Activated CD8-positive, alpha-beta T cell treated with anti-CD3 and anti-CD28 coated beads for 36 hours (primary cell): ENCODE measurements around the gene DYNLT3. TPM values are rescaled to one million over a fixed set of nuclear protein-coding genes. Genes with fewer than 3 reads are reported as not detected.
A peak's percentile ranks its signal among the peaks of the same experiment; 100 is the strongest.

Source experiments
- ATAC-seq: fragments of 200-7000 bp; cut with Tn5 transposase; one replicate; pipeline ENCODE4 v1.10.0; 2021; ENCODE audit warnings: mild to moderate bottlenecking, moderate library complexity
- CTCF ChIA-PET: fragments of 350-600 bp; sonication (Branson Sonifier 250); formaldehyde crosslinking; loops from one replicate; lab custom pipeline; 2021; ENCODE audit warnings: antibody characterized with exemption; lab: Charles Lee
- POLR2A ChIA-PET: fragments of 350-600 bp; sonication (Branson Sonifier 250); formaldehyde crosslinking; loops from one replicate; lab custom pipeline; 2021; ENCODE audit warnings: antibody characterized with exemption; lab: Charles Lee
- DNase-seq: peaks from one replicate; pipeline ENCODE4 v3.0.0-alpha.2; 2020
- H3K27ac Mint-ChIP-seq: one replicate; pipeline ENCODE4 v1.8.0; 2021; ENCODE audit warnings: mild to moderate bottlenecking, mixed read lengths
- H3K27me3 Mint-ChIP-seq: one replicate; pipeline ENCODE4 v1.8.0; 2021; ENCODE audit warnings: mixed read lengths
- H3K36me3 Mint-ChIP-seq: one replicate; pipeline ENCODE4 v1.8.0; 2021; ENCODE audit warnings: low read depth, mixed read lengths
- H3K4me1 Mint-ChIP-seq: one replicate; pipeline ENCODE4 v1.8.0; 2021; ENCODE audit warnings: low read depth, mixed read lengths
- H3K4me3 Mint-ChIP-seq: one replicate; pipeline ENCODE4 v1.8.0; 2021; ENCODE audit warnings: mild to moderate bottlenecking, moderate library complexity, mixed read lengths
- H3K9me3 Mint-ChIP-seq: one replicate; pipeline ENCODE4 v1.8.0; 2021; ENCODE audit warnings: mixed read lengths
- intact Hi-C: fragments of 100-400 bp; cut with micrococcal nuclease; formaldehyde crosslinking; loops from one replicate; pipeline ENCODE4 v1.10.0; 2022
- total RNA-seq, 2 experiments: library from RNA; stranded (reverse); gene quantifications; one replicate each; pipeline ENCODE4 v1.2.3, GENCODE V29; 2021
- TF ChIP-seq, protein P1 (sequence below): fragments of 200-600 bp; IDR thresholded peaks from one replicate; pipeline ENCODE4 v1.8.0; 2022; ENCODE audit warnings: antibody characterized with exemption, mild to moderate bottlenecking

Gene DYNLT3
- total RNA-seq, 2 experiments from 2014 or later: 24.8 to 26.6 TPM

DNA sequence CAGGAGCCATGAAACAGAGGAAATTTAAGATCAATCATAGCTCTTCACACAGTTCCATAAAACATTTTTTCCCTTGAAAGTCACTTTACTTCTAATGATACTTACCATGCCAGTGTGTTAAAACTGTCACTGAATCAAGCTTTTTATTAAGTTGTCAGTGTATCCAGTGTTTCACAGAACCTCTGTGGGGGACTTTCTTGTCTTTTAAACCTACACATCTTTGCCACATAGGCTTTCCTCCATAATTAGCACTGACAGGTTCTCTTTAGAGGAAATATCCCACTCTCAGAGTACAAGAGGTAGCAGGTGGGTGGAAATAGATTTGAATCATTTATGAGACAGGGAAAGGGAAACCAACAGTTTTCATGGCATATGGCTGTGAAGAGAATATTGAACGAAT is 25.8 kb upstream of the DYNLT3 start:
- no peak overlapping the region for H3K27ac Mint-ChIP-seq
- CTCF ChIA-PET: no interaction called here
- H3K4me1 Mint-ChIP-seq: no peaks in the 10 kb centered on the region
- ATAC-seq (no peak), DNase-seq (no peak)
- no peaks in the 10 kb centered on the region for H3K27me3 Mint-ChIP-seq
- no peaks in the 10 kb centered on the region for H3K9me3 Mint-ChIP-seq
- TF ChIP-seq, protein P1, sequence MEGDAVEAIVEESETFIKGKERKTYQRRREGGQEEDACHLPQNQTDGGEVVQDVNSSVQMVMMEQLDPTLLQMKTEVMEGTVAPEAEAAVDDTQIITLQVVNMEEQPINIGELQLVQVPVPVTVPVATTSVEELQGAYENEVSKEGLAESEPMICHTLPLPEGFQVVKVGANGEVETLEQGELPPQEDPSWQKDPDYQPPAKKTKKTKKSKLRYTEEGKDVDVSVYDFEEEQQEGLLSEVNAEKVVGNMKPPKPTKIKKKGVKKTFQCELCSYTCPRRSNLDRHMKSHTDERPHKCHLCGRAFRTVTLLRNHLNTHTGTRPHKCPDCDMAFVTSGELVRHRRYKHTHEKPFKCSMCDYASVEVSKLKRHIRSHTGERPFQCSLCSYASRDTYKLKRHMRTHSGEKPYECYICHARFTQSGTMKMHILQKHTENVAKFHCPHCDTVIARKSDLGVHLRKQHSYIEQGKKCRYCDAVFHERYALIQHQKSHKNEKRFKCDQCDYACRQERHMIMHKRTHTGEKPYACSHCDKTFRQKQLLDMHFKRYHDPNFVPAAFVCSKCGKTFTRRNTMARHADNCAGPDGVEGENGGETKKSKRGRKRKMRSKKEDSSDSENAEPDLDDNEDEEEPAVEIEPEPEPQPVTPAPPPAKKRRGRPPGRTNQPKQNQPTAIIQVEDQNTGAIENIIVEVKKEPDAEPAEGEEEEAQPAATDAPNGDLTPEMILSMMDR: no peak
- H3K36me3 Mint-ChIP-seq: no peaks in the 10 kb centered on the region
- H3K4me3 Mint-ChIP-seq: no peak overlapping the region
- POLR2A ChIA-PET: no interaction called here
- intact Hi-C loops: no loop called here

DNA sequence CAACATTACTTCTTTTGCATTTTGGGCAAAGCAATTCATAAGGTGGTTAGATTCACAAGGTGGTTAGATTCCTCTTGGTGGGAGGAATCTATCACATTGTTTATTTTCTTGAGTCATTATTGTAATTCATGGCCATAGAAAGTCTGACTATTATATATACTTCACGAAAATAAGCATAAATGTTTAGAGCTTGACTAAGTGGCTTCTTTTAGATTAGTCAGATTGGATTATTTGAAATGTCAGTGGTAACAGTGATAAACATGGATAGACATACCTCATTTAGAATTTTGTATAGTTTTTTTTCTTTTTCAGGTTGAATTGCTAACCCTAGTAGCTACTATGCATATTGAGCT is 24.9 kb upstream of the DYNLT3 start:
- ATAC-seq (peak; percentile 20), DNase-seq (no peak)
- peaks cover 4% of the 10 kb centered on the region for H3K4me1 Mint-ChIP-seq
- peaks cover 2% of the 10 kb centered on the region for H3K36me3 Mint-ChIP-seq
- CTCF ChIA-PET: no interaction called here
- POLR2A ChIA-PET: no interaction called here
- no peak overlapping the region for H3K4me3 Mint-ChIP-seq
- TF ChIP-seq, protein P1: no peak
- H3K27me3 Mint-ChIP-seq: no peaks in the 10 kb centered on the region
- peaks cover 2% of the 10 kb centered on the region for H3K9me3 Mint-ChIP-seq
- no peak overlapping the region for H3K27ac Mint-ChIP-seq
- intact Hi-C loops: no loop called here

DNA sequence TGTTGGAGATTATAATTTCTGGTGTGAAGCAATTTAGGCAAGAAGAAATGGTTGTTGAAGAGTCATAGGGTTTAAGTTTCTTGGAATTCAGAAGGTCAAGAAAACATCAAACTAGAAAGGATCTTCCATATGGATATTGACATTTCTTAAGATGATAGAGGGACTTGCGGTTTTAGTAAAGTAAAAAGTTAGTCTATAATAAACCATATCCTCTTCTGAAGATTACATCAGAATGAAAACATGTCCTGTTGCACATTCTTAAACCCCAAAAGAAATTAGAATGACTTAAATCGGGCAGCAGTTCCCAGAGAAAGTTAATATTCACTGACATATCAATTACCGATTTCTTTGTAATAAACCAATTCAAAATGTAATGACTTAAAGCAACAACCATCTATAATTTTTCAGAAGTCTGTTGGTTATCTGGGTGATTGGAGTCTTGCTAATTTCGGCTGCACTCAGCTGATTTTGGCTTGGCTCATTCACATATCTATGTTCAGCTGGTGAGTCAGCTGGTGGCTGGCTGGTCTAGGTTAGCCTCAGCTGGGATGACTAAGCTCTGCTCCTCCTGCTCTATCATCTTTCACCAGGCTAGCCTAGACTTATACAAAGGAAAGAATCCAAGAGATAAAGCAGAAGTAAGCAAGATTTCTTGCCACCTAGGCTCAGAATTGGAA is 24.4 kb upstream of the DYNLT3 start:
- ChIA-PET POLR2A (no interaction called here), CTCF (no interaction called here)
- H3K27me3 Mint-ChIP-seq: no peaks in the 10 kb centered on the region
- peaks cover 6% of the 10 kb centered on the region for H3K9me3 Mint-ChIP-seq
- DNase-seq: peak; percentile 42
- TF ChIP-seq, protein P1: no peak
- peaks cover 5% of the 10 kb centered on the region for H3K36me3 Mint-ChIP-seq
- intact Hi-C loops: no loop called here
- H3K4me1 Mint-ChIP-seq: peaks cover 4% of the 10 kb centered on the region
- no peak overlapping the region for H3K27ac Mint-ChIP-seq
- ATAC-seq: peak; percentile 65
- no peak overlapping the region for H3K4me3 Mint-ChIP-seq

DNA sequence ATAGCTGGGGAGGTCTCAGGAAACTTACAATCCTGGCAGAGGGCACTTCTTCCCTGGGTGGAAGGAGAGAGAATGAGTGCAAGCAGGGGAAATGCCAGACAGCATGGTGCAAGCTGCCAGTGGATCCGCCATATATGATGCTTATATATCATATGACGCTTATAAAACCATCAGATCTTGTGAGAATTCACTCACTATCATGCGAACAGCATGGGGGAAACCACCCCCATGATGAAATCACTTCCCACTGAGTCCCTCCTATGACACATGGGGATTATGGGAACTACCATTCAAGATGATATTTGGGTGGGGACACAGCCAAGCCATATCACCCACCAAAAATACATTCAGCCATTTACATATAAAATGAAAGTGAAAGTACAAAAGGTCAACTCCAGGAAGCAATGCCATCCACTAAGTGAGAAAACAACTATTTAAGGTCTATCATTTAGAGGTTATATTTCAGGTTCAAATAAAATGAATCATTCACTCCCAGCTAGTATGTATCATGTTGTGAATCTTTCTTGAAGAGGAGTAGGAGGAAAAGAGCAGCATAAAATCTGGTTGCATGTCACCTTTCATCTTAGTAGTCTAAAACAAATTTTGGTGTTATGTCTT is 20.3 kb upstream of the DYNLT3 start:
- H3K4me3 Mint-ChIP-seq: no peak overlapping the region
- H3K27me3 Mint-ChIP-seq: peaks cover 1% of the 10 kb centered on the region
- H3K36me3 Mint-ChIP-seq: peaks cover 5% of the 10 kb centered on the region
- TF ChIP-seq, protein P1: no peak
- peaks cover 4% of the 10 kb centered on the region for H3K4me1 Mint-ChIP-seq
- ChIA-PET POLR2A (no interaction called here), CTCF (interaction anchor here (0.6 to 1.0 kb wide), 2 partner anchors 28 to 122 kb away, joined by 3 read pairs; no protein-coding TSS in a partner anchor)
- H3K27ac Mint-ChIP-seq: no peak overlapping the region
- intact Hi-C loops: no loop called here
- peaks cover 6% of the 10 kb centered on the region for H3K9me3 Mint-ChIP-seq
- peak; percentile 8 for DNase-seq
- ATAC-seq: peak; percentile 69

DNA sequence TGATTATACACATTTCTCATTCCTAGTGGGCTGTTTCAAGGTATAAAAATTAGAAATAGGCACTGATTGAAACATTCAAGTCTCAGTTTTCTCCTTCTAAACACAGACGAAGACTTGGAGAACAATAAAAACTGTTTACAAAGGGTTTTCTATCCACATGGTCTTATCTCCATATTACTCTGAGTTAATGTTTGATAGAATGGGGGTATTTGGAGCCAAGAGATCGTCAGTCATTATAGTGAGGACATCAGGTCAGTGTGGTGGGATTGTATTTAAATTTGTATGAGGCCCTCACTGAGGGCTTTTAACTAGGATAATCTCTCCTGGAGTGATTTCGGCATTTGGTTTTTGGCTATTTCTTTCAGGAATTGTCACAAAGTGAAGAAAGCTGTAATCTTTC is 16.4 kb upstream of the DYNLT3 start:
- Mint-ChIP-seq H3K9me3 (peaks cover 6% of the 10 kb centered on the region), H3K27ac (no peak overlapping the region), H3K27me3 (peaks cover 11% of the 10 kb centered on the region), H3K4me3 (no peak overlapping the region), H3K36me3 (peaks cover 5% of the 10 kb centered on the region), H3K4me1 (peaks cover 4% of the 10 kb centered on the region)
- no peak for ATAC-seq
- no peak for DNase-seq
- POLR2A ChIA-PET: no interaction called here
- CTCF ChIA-PET: no interaction called here
- intact Hi-C loops: no loop called here
- TF ChIP-seq, protein P1: no peak
